Activated CD8-positive, alpha-beta memory T cell treated with anti-CD3 and anti-CD28 coated beads, Interleukin-2, amount 50 U/mL, for 1 hour (primary cell): Measurements from ENCODE around the gene GALNT6.

ENCODE experiments used
- DNase-seq: peaks from one replicate; pipeline ENCODE4 v3.0.0-alpha.2; 2020; ENCODE audit errors: extremely low read depth

Gene GALNT6

GRCh38 chr12:51406290-51406689 lies 15.1 kb upstream of the GALNT6 start:
- no peak for DNase-seq

- DNase-seq, result no peak
Measured at GRCh38 chr12:51405801-51406207, 14.6 kb upstream of the GALNT6 start.

GRCh38 chr12:51404627-51405026 lies 13.4 kb upstream of the GALNT6 start:
- no peak for DNase-seq

- DNase-seq, result no peak
Measured at GRCh38 chr12:51403681-51404136, 12.5 kb upstream of the GALNT6 start.

- DNase-seq, result no peak
Measured at GRCh38 chr12:51403159-51403558, 12.0 kb upstream of the GALNT6 start.

- DNase-seq, result no peak
Measured at GRCh38 chr12:51401900-51402299, 10.7 kb upstream of the GALNT6 start.

GRCh38 chr12:51401486-51401885 lies 10.3 kb upstream of the GALNT6 start:
- no peak for DNase-seq

- no peak for DNase-seq
Measured at GRCh38 chr12:51401020-51401419, 9.8 kb upstream of the GALNT6 start.

GRCh38 chr12:51399891-51400290 lies 8.7 kb upstream of the GALNT6 start:
- no peak for DNase-seq

GRCh38 chr12:51397670-51398069 lies 6.5 kb upstream of the GALNT6 start:
- DNase-seq, result no peak

GRCh38 chr12:51395283-51396230 lies 4.4 kb upstream of the GALNT6 start:
- DNase-seq, result no peak

- peak; percentile 53 for DNase-seq
Measured at GRCh38 chr12:51393676-51394545, 2.7 kb upstream of the GALNT6 start.

- no peak for DNase-seq
Measured at GRCh38 chr12:51392556-51393237, 1.5 kb upstream of the GALNT6 start.

- DNase-seq, result no peak
Measured at GRCh38 chr12:51390891-51391282, 319 bp downstream of the GALNT6 start.

GRCh38 chr12:51390457-51390856 lies 749 bp downstream of the GALNT6 start:
- no peak for DNase-seq

GRCh38 chr12:51389302-51389999 lies 1.8 kb downstream of the GALNT6 start:
- peak; percentile 31 for DNase-seq

- no peak for DNase-seq
Measured at GRCh38 chr12:51388846-51389245, 2.4 kb downstream of the GALNT6 start.

GRCh38 chr12:51388069-51388799 lies 3.0 kb downstream of the GALNT6 start:
- no peak for DNase-seq

- no peak for DNase-seq
Measured at GRCh38 chr12:51386351-51386750, 4.9 kb downstream of the GALNT6 start.

GRCh38 chr12:51383269-51383905 lies 7.8 kb downstream of the GALNT6 start:
- no peak for DNase-seq
